Measurements from ENCODE around the gene TMEM254.

- TF ChIP-seq, protein P1, sequence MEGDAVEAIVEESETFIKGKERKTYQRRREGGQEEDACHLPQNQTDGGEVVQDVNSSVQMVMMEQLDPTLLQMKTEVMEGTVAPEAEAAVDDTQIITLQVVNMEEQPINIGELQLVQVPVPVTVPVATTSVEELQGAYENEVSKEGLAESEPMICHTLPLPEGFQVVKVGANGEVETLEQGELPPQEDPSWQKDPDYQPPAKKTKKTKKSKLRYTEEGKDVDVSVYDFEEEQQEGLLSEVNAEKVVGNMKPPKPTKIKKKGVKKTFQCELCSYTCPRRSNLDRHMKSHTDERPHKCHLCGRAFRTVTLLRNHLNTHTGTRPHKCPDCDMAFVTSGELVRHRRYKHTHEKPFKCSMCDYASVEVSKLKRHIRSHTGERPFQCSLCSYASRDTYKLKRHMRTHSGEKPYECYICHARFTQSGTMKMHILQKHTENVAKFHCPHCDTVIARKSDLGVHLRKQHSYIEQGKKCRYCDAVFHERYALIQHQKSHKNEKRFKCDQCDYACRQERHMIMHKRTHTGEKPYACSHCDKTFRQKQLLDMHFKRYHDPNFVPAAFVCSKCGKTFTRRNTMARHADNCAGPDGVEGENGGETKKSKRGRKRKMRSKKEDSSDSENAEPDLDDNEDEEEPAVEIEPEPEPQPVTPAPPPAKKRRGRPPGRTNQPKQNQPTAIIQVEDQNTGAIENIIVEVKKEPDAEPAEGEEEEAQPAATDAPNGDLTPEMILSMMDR (IDR thresholded peaks at IDR 0.05; ENCODE audit: low read length): no peak
- TF ChIP-seq EZH2 (IDR thresholded peaks at IDR 0.05; ENCODE audit: borderline replicate concordance, low read length): no peak
These were observed 54.1 kb downstream of the TMEM254 start, which contains the start of gene PLAC9 for GRCh38 chr10:80132299-80133139.
